SK-N-SH treated with all-trans-retinoic acid at 6 μM for 48 hours (cell line): ENCODE results near the gene ABCB1.

Source experiments
- ATAC-seq: fragments of 200-7000 bp; cut with Tn5 transposase; 3 replicates; pipeline ENCODE4 v1.9.1; 2020; ENCODE audit warnings: mild to moderate bottlenecking, moderate library complexity
- BACH2 ChIP-seq: fragments of 250-450 bp; sonication (Bioruptor Pico); IDR thresholded peaks from 2 replicates; pipeline ENCODE4 v1.9.0; 2021; ENCODE audit warnings: mild to moderate bottlenecking, borderline replicate concordance
- CSDC2 ChIP-seq: fragments of 250-450 bp; sonication (Bioruptor Pico); IDR thresholded peaks from 2 replicates; pipeline ENCODE4 v1.5.0; 2020; ENCODE audit warnings: mild to moderate bottlenecking, moderate library complexity
- ESRRG ChIP-seq: fragments of 250-450 bp; sonication (Bioruptor Pico); IDR thresholded peaks from 2 replicates; pipeline ENCODE4 v1.6.1; 2021; ENCODE audit warnings: mild to moderate bottlenecking
- ISL1 ChIP-seq: fragments of 250-450 bp; sonication (Bioruptor Pico); IDR thresholded peaks from 2 replicates; pipeline ENCODE4 v2.1.2; 2022; ENCODE audit warnings: mild to moderate bottlenecking, moderate library complexity
- PPARA ChIP-seq: fragments of 250-450 bp; sonication (Bioruptor Pico); IDR thresholded peaks from 2 replicates; pipeline ENCODE4 v1.5.0; 2020; ENCODE audit warnings: mild to moderate bottlenecking, borderline replicate concordance
- RARB ChIP-seq: fragments of 250-450 bp; sonication (Bioruptor Pico); IDR thresholded peaks from 2 replicates; pipeline ENCODE4 v1.8.0; 2021; ENCODE audit warnings: mild to moderate bottlenecking, moderate library complexity
- SNAI2 ChIP-seq: fragments of 250-450 bp; sonication (Bioruptor Pico); IDR thresholded peaks from 2 replicates; pipeline ENCODE4 v1.5.0; 2020; ENCODE audit warnings: mild to moderate bottlenecking, moderate library complexity
- TCF4 ChIP-seq: fragments of 250-450 bp; sonication (Bioruptor Pico); IDR thresholded peaks from 2 replicates; pipeline ENCODE4 v1.8.0; 2021; ENCODE audit warnings: mild to moderate bottlenecking, moderate library complexity, borderline replicate concordance
- TOX ChIP-seq: fragments of 250-450 bp; sonication (Bioruptor Pico); IDR thresholded peaks from 2 replicates; pipeline ENCODE4 v1.8.0; 2021; ENCODE audit warnings: mild to moderate bottlenecking, moderate library complexity, borderline replicate concordance
- ZC3H10 ChIP-seq: fragments of 250-450 bp; sonication (Bioruptor Pico); IDR thresholded peaks from 2 replicates; pipeline ENCODE4 v1.5.1; 2021; ENCODE audit warnings: mild to moderate bottlenecking, moderate library complexity
- ZFP3 ChIP-seq: fragments of 250-450 bp; sonication (Bioruptor Pico); IDR thresholded peaks from 2 replicates; pipeline ENCODE4 v1.5.0; 2020; ENCODE audit warnings: mild to moderate bottlenecking, moderate library complexity
- ZFP30 ChIP-seq: fragments of 450-650 bp; formaldehyde crosslinking; IDR thresholded peaks from 2 replicates; pipeline ENCODE4 v1.5.0; 2022; ENCODE audit warnings: mild to moderate bottlenecking, moderate library complexity
- ZNF565 ChIP-seq: fragments of 450-650 bp; formaldehyde crosslinking; conservative IDR thresholded peaks from 2 replicates; pipeline ENCODE4 v1.5.0; 2020; ENCODE audit warnings: low read depth, mild to moderate bottlenecking, moderate library complexity
- ZNF70 ChIP-seq: fragments of 450-650 bp; formaldehyde crosslinking; IDR thresholded peaks from 2 replicates; pipeline ENCODE4 v1.5.0; 2020; ENCODE audit warnings: mild to moderate bottlenecking, moderate library complexity
- ZNF8 ChIP-seq: fragments of 450-650 bp; formaldehyde crosslinking; IDR thresholded peaks from 2 replicates; pipeline ENCODE4 v1.5.0; 2020; ENCODE audit warnings: mild to moderate bottlenecking, moderate library complexity
- TF ChIP-seq, protein P1 (sequence below): fragments of 250-450 bp; sonication (Bioruptor Pico); IDR thresholded peaks from 2 replicates; pipeline ENCODE4 v1.5.0; 2020; ENCODE audit warnings: mild to moderate bottlenecking, moderate library complexity
- TF ChIP-seq, protein P2 (sequence below): fragments of 250-450 bp; sonication (Bioruptor Pico); IDR thresholded peaks from 2 replicates; pipeline ENCODE4 v1.8.0; 2021; ENCODE audit warnings: low read depth, mild to moderate bottlenecking, moderate library complexity, borderline replicate concordance
- TF ChIP-seq, protein P3 (sequence below): fragments of 250-450 bp; sonication (Bioruptor Pico); IDR thresholded peaks from 2 replicates; pipeline ENCODE4 v1.8.0; 2020; ENCODE audit warnings: mild to moderate bottlenecking, moderate library complexity, borderline replicate concordance

Gene ABCB1

DNA sequence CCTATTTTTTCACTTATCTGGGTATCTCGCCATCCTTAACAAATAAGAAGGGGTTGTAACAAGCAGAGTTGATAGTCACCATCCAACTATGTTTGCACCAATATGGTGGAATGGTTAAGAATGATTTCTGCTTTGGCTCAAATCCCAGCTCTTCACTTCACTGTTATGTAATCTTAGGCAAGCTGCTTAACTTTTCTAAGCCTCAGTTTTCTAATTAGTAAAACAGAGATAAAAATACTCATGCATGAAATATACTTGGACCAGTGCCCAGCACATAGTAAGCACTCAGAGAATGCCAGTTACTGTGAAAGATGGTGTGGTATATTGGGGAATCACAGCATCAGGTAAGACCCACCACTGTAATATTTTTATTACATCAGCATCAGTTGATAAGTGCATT is 33.6 kb downstream of the ABCB1 start:
- TF ChIP-seq ESRRG (CRISPR knock-in tag) (no peak), RARB (CRISPR knock-in tag) (no peak)
- TF ChIP-seq, protein P1, sequence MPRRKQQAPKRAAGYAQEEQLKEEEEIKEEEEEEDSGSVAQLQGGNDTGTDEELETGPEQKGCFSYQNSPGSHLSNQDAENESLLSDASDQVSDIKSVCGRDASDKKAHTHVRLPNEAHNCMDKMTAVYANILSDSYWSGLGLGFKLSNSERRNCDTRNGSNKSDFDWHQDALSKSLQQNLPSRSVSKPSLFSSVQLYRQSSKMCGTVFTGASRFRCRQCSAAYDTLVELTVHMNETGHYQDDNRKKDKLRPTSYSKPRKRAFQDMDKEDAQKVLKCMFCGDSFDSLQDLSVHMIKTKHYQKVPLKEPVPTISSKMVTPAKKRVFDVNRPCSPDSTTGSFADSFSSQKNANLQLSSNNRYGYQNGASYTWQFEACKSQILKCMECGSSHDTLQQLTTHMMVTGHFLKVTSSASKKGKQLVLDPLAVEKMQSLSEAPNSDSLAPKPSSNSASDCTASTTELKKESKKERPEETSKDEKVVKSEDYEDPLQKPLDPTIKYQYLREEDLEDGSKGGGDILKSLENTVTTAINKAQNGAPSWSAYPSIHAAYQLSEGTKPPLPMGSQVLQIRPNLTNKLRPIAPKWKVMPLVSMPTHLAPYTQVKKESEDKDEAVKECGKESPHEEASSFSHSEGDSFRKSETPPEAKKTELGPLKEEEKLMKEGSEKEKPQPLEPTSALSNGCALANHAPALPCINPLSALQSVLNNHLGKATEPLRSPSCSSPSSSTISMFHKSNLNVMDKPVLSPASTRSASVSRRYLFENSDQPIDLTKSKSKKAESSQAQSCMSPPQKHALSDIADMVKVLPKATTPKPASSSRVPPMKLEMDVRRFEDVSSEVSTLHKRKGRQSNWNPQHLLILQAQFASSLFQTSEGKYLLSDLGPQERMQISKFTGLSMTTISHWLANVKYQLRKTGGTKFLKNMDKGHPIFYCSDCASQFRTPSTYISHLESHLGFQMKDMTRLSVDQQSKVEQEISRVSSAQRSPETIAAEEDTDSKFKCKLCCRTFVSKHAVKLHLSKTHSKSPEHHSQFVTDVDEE (CRISPR knock-in tag): no peak
- TF ChIP-seq, all 23 proteins: peak for 0

DNA sequence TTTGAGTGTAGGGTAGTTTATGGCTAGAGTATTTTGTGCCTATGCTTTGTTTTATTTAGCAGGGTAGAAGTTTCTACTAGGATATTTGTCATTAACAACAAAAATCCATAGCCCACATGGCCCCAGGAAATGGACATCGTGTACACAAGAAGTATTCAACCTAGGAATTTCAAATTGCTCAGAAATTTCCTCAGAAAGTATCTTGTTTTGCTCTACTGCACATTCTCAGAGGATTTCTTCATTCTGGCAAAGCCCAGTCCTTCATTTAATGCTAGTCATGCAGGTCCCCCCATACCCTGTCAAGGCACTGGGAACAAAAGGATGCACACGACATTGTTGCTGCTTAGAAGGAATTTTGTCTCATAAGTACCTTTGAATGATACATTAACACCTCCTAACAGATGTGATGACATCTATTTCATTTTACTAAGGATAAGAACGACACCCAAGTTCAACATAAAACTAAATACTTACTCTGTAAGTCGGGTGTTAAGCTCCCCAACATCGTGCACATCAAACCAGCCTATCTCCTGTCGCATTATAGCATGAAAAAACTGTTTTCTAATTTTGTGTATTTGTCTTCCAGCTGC is 34.3 kb downstream of the ABCB1 start:
- no peak for ATAC-seq
- TF ChIP-seq, protein P2, sequence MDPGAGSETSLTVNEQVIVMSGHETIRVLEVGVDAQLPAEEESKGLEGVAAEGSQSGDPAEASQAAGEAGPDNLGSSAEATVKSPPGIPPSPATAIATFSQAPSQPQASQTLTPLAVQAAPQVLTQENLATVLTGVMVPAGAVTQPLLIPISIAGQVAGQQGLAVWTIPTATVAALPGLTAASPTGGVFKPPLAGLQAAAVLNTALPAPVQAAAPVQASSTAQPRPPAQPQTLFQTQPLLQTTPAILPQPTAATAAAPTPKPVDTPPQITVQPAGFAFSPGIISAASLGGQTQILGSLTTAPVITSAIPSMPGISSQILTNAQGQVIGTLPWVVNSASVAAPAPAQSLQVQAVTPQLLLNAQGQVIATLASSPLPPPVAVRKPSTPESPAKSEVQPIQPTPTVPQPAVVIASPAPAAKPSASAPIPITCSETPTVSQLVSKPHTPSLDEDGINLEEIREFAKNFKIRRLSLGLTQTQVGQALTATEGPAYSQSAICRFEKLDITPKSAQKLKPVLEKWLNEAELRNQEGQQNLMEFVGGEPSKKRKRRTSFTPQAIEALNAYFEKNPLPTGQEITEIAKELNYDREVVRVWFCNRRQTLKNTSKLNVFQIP (CRISPR knock-in tag): no peak

More for the DNA sequence above, 33.6 kb downstream of the ABCB1 start:
- no peak for ATAC-seq

DNA sequence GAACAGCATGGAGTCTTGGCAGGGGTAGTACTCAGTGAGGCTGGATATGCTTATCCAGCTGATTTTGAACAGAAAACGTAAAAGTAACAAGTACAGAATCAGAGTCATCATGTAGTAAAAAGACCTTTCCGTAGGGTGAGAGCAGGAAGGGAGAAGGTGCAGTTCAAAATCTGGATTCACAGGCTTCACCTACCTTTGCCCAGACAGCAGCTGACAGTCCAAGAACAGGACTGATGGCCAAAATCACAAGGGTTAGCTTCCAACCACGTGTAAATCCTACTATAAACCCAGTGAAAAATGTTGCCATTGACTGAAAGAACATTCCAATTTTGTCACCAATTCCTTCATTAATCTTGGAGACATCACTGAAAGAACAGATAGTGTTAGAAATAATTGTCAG is 34.8 kb downstream of the ABCB1 start:
- ATAC-seq: no peak
- no peak for TF ChIP-seq ZNF8
- no peak for TF ChIP-seq TCF4 (CRISPR knock-in tag)
- TF ChIP-seq, protein P3, sequence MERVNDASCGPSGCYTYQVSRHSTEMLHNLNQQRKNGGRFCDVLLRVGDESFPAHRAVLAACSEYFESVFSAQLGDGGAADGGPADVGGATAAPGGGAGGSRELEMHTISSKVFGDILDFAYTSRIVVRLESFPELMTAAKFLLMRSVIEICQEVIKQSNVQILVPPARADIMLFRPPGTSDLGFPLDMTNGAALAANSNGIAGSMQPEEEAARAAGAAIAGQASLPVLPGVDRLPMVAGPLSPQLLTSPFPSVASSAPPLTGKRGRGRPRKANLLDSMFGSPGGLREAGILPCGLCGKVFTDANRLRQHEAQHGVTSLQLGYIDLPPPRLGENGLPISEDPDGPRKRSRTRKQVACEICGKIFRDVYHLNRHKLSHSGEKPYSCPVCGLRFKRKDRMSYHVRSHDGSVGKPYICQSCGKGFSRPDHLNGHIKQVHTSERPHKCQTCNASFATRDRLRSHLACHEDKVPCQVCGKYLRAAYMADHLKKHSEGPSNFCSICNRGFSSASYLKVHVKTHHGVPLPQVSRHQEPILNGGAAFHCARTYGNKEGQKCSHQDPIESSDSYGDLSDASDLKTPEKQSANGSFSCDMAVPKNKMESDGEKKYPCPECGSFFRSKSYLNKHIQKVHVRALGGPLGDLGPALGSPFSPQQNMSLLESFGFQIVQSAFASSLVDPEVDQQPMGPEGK (CRISPR knock-in tag): no peak
- TF ChIP-seq, protein P2 (CRISPR knock-in tag): no peak
- TF ChIP-seq ZFP3: no peak
- TF ChIP-seq SNAI2 (CRISPR knock-in tag): no peak
- TF ChIP-seq ISL1 (CRISPR knock-in tag): no peak
- TF ChIP-seq CSDC2 (CRISPR knock-in tag): no peak
- TF ChIP-seq ZNF565: no peak
- no peak for TF ChIP-seq ZFP30 (CRISPR knock-in tag)
- TF ChIP-seq RARB (CRISPR knock-in tag): no peak
- TF ChIP-seq PPARA (CRISPR knock-in tag): no peak
- TF ChIP-seq ZC3H10 (CRISPR knock-in tag): no peak
- TF ChIP-seq, protein P1 (CRISPR knock-in tag): no peak
- no peak for TF ChIP-seq ZNF70 (CRISPR knock-in tag)
- no peak for TF ChIP-seq TOX (CRISPR knock-in tag)
- TF ChIP-seq BACH2 (CRISPR knock-in tag): no peak
- TF ChIP-seq, all 23 proteins: peak for 0
